ENCODE results near the gene CES2. TPM values are rescaled to one million over a fixed set of nuclear protein-coding genes. Genes with fewer than 3 reads are reported as not detected.

Gene CES2
- total and polyA plus RNA-seq, 2 experiments from 2014 or later: 52.8 to 72.8 TPM

DNA sequence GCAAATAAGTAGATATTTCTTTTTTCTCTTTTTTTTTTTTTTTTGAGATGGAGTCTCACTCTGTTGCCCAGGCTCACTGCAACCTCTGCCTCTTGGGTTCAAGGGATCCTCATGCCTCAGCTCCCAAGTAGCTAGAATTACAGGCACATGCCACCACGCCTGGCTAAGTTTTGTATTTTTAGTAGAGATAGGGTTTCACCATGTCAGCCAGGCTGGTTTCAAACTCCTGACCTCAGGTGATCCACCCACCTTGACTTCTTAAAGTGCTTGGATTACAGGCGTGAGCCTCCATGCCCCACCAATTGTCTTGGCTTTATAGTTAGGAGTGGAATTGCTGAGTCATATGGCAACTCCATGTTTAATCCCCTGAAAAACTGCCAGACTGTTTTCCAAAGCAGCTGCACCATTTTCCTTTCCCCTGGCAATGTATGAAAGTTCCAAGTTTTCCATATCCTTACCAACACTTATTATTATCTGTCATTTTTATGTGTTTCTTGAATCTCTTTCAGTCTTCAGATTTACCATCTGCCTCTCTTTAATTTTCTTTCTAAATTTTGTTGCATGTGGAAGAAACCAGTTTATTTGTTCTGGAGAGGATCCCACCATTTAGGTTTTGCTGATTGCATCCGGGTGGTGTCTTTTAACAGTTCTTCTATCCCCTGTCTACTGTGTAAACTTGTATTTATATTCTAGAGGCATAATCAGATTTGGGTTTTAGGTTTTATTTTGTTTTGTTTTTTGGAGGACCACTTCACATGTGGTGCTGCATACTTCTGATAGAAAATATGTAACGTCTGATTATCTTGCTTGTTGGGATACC is 15.9 kb downstream of the CES2 start:
- Histone ChIP-seq H3K79me2 (no peaks in the 10 kb centered on the region), H3K4me2 (no peak overlapping the region), H3K27ac (no peak overlapping the region), H3K4me1 (ENCODE audit: insufficient read depth) (peaks cover 28% of the 10 kb centered on the region), H3K36me3 (replicated peaks; ENCODE audit: insufficient read depth, low read depth) (no peaks in the 10 kb centered on the region), H2AFZ (no peak overlapping the region), H4K20me1 (ENCODE audit: insufficient read depth, poor library complexity, severe bottlenecking) (no peaks in the 10 kb centered on the region), H3K27me3 (peaks cover 8% of the 10 kb centered on the region), H3K9me2 (replicated peaks; ENCODE audit: insufficient read depth) (no peaks in the 10 kb centered on the region), H3K4me3 (no peak overlapping the region), H3K9me3 (ENCODE audit: low read depth) (no peaks in the 10 kb centered on the region)
- no peak for DNase-seq (ENCODE audit: low spot score)
- 84% methylated on average over 4 of the region's 4 CpGs for WGBS (ENCODE audit: low lambda C conversion rate, missing lambda C conversion rate)
- TF ChIP-seq EZH2 (IDR thresholded peaks at IDR 0.05; ENCODE audit: borderline replicate concordance): no peak
- TF ChIP-seq, protein P1, sequence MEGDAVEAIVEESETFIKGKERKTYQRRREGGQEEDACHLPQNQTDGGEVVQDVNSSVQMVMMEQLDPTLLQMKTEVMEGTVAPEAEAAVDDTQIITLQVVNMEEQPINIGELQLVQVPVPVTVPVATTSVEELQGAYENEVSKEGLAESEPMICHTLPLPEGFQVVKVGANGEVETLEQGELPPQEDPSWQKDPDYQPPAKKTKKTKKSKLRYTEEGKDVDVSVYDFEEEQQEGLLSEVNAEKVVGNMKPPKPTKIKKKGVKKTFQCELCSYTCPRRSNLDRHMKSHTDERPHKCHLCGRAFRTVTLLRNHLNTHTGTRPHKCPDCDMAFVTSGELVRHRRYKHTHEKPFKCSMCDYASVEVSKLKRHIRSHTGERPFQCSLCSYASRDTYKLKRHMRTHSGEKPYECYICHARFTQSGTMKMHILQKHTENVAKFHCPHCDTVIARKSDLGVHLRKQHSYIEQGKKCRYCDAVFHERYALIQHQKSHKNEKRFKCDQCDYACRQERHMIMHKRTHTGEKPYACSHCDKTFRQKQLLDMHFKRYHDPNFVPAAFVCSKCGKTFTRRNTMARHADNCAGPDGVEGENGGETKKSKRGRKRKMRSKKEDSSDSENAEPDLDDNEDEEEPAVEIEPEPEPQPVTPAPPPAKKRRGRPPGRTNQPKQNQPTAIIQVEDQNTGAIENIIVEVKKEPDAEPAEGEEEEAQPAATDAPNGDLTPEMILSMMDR (IDR thresholded peaks at IDR 0.05; ENCODE audit: poor library complexity): no peak
- no peak for TF ChIP-seq EZH2phosphoT487 (IDR thresholded peaks at IDR 0.05; ENCODE audit: low read depth, severe bottlenecking, unreplicated experiment)

DNA sequence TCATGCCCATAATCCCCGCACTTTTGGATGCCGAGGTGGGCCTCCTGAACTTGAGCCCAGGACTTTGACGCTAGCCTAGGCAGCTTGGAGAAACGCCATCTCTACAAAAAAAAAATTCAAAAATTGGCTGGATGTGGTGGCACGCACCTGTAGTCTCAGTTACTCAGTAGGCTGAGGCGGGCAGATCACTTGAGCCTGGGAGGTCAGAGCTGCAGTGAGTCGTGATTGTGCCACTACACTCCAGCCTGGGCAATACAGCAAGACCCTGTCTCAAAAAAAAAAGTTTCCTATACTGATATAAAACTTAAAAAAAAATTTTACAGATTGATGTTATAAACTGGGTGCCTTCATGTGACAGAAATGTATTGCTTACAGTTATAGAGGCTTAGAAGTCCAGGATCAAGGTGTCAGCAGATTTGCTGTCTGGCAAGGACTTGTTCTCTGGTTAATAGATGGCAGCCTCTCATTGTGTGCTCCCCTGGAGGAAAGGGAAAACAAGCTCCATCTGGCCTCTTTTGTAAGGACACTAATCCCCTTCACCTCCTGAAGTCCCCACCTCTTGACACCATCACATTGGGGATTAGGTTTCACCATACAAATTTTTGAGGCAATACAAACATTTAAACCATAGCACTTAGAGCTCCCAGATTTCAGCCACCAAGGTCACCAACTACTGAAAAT is 17.3 kb downstream of the CES2 start:
- TF ChIP-seq, protein P1 (IDR thresholded peaks at IDR 0.05; ENCODE audit: poor library complexity): no peak
- TF ChIP-seq EZH2 (IDR thresholded peaks at IDR 0.05; ENCODE audit: borderline replicate concordance) (no peak), EZH2phosphoT487 (IDR thresholded peaks at IDR 0.05; ENCODE audit: low read depth, severe bottlenecking, unreplicated experiment) (no peak)
- Histone ChIP-seq H4K20me1 (ENCODE audit: insufficient read depth, poor library complexity, severe bottlenecking) (no peaks in the 10 kb centered on the region), H2AFZ (no peak overlapping the region), H3K4me1 (ENCODE audit: insufficient read depth) (peaks cover 38% of the 10 kb centered on the region), H3K27ac (peak overlapping the region; percentile 95), H3K4me2 (no peak overlapping the region), H3K79me2 (no peaks in the 10 kb centered on the region), H3K9me3 (ENCODE audit: low read depth) (no peaks in the 10 kb centered on the region), H3K36me3 (replicated peaks; ENCODE audit: insufficient read depth, low read depth) (no peaks in the 10 kb centered on the region), H3K4me3 (no peak overlapping the region), H3K27me3 (peaks cover 8% of the 10 kb centered on the region), H3K9me2 (replicated peaks; ENCODE audit: insufficient read depth) (no peaks in the 10 kb centered on the region)
- 93% methylated on average over 7 of the region's 7 CpGs for WGBS (ENCODE audit: low lambda C conversion rate, missing lambda C conversion rate)
- no peak for DNase-seq (ENCODE audit: low spot score)

DNA sequence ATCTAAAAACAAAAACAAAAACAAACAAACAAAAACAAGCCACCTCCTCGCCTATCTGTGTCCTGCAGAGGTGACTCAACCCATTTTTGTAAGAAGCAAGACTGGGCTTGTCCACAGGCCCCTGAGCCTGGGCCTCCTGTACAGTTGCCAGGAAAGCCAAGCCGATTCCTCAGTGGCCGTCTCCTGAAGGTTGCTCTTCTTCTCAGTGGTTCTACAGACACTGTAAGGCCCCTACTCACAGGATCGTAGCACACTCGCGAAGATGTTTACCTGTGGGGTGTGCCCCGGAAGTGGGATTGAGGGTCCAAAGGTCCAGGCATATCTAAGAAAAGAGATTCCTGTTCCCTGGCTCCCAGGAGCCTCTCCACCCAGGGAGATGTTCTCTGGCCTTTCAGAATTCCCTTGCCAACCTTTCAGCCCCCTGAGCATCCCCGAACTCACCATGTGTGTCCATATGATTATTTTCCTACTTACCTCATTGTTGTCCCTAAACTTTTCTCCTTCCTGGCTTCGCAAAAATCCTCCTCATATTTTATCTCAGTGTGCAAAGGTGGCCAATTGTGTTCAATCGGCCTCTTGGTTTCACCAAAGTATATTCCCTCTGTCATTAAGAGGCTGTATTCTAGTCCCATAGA is 18.3 kb downstream of the CES2 start:
- Histone ChIP-seq H4K20me1 (ENCODE audit: insufficient read depth, poor library complexity, severe bottlenecking) (no peaks in the 10 kb centered on the region), H2AFZ (no peak overlapping the region), H3K4me1 (ENCODE audit: insufficient read depth) (peaks cover 38% of the 10 kb centered on the region), H3K79me2 (no peaks in the 10 kb centered on the region), H3K36me3 (replicated peaks; ENCODE audit: insufficient read depth, low read depth) (no peaks in the 10 kb centered on the region), H3K4me3 (no peak overlapping the region), H3K9me3 (ENCODE audit: low read depth) (no peaks in the 10 kb centered on the region), H3K9me2 (replicated peaks; ENCODE audit: insufficient read depth) (no peaks in the 10 kb centered on the region), H3K4me2 (peak overlapping the region; percentile 49), H3K27me3 (peaks cover 8% of the 10 kb centered on the region), H3K27ac (peak overlapping the region; percentile 95)
- DNase-seq (ENCODE audit: low spot score): peak; percentile 72
- WGBS (ENCODE audit: low lambda C conversion rate, missing lambda C conversion rate): 69% methylated on average over 10 of the region's 10 CpGs
- TF ChIP-seq EZH2phosphoT487 (IDR thresholded peaks at IDR 0.05; ENCODE audit: low read depth, severe bottlenecking, unreplicated experiment) (no peak), EZH2 (IDR thresholded peaks at IDR 0.05; ENCODE audit: borderline replicate concordance) (no peak)
- TF ChIP-seq, protein P1 (IDR thresholded peaks at IDR 0.05; ENCODE audit: poor library complexity): no peak
